ENCODE data around the gene CLRN2. TPM values are rescaled to one million over a fixed set of nuclear protein-coding genes. Genes with fewer than 3 reads are reported as not detected.
A peak's percentile ranks its signal among the peaks of the same experiment; 100 is the strongest.

Gene CLRN2
- total RNA-seq: not detected
- long read RNA-seq: 0 reads

- intact Hi-C loops (cut with DNase I, micrococcal nuclease): no loop called here
- DNase-seq: no peak
- no peak for ATAC-seq
Observed at GRCh38 chr4:17514865-17515264, at the start of gene CLRN2. TSS of gene CLRN2 (plus strand) at chr4:17515165. CDS start at chr4:17515267, 102 bp downstream.

- ATAC-seq (no peak), DNase-seq (no peak)
- intact Hi-C loops (cut with DNase I, micrococcal nuclease): no loop called here
Observed at GRCh38 chr4:17468619-17469221, 46.2 kb upstream of the CLRN2 start.

GRCh38 chr4:17469931-17470674, 44.9 kb upstream of the CLRN2 start:
- no peak for DNase-seq
- intact Hi-C loops (cut with DNase I, micrococcal nuclease): no loop called here
- ATAC-seq: no peak

GRCh38 chr4:17475481-17475880, 39.5 kb upstream of the CLRN2 start:
- intact Hi-C loops (cut with DNase I, micrococcal nuclease): no loop called here

GRCh38 chr4:17476853-17477252, 38.1 kb upstream of the CLRN2 start:
- ATAC-seq (no peak), DNase-seq (no peak)
- intact Hi-C loops (cut with DNase I, micrococcal nuclease): no loop called here

More at GRCh38 chr4:17475481-17475880, 39.5 kb upstream of the CLRN2 start:
- no peak for DNase-seq
- no peak for ATAC-seq

GRCh38 chr4:17477774-17478472, 37.0 kb upstream of the CLRN2 start:
- ATAC-seq: no peak
- intact Hi-C loops (cut with DNase I, micrococcal nuclease): no loop called here
- no peak for DNase-seq

- DNase-seq (no peak), ATAC-seq (no peak)
- intact Hi-C loops (cut with DNase I, micrococcal nuclease): no loop called here
Observed at GRCh38 chr4:17480210-17480927, 34.6 kb upstream of the CLRN2 start.

GRCh38 chr4:17480955-17481354, 34.0 kb upstream of the CLRN2 start:
- ATAC-seq: no peak
- no peak for DNase-seq
- intact Hi-C loops (cut with DNase I, micrococcal nuclease): no loop called here

- intact Hi-C loops (cut with DNase I, micrococcal nuclease): no loop called here
- ATAC-seq (no peak), DNase-seq (no peak)
Observed at GRCh38 chr4:17482716-17483115, 32.2 kb upstream of the CLRN2 start.

- ATAC-seq (no peak), DNase-seq (no peak)
- intact Hi-C loops (cut with DNase I, micrococcal nuclease): no loop called here
Observed at GRCh38 chr4:17489123-17489522, 25.8 kb upstream of the CLRN2 start.

GRCh38 chr4:17489721-17490120, 25.2 kb upstream of the CLRN2 start:
- no peak for ATAC-seq
- intact Hi-C loops (cut with DNase I, micrococcal nuclease): no loop called here
- no peak for DNase-seq

- intact Hi-C loops (cut with DNase I, micrococcal nuclease): no loop called here
Observed at GRCh38 chr4:17490575-17491059, 24.3 kb upstream of the CLRN2 start.

GRCh38 chr4:17491196-17491595, 23.8 kb upstream of the CLRN2 start:
- intact Hi-C loops (cut with DNase I, micrococcal nuclease): no loop called here
- ATAC-seq: no peak
- no peak for DNase-seq

More at GRCh38 chr4:17490575-17491059, 24.3 kb upstream of the CLRN2 start:
- ATAC-seq (peak; percentile 86), DNase-seq (peak in 1 of 2 donors; percentile 30)

GRCh38 chr4:17492058-17492741, 22.8 kb upstream of the CLRN2 start:
- intact Hi-C loops (cut with DNase I, micrococcal nuclease): no loop called here
- peak; percentile 47 for ATAC-seq

GRCh38 chr4:17492876-17493275, 22.1 kb upstream of the CLRN2 start:
- no peak for ATAC-seq
- no peak for DNase-seq
- intact Hi-C loops (cut with DNase I, micrococcal nuclease): no loop called here

More at GRCh38 chr4:17492058-17492741, 22.8 kb upstream of the CLRN2 start:
- DNase-seq: peak in 1 of 2 donors; percentile 36

GRCh38 chr4:17493619-17494018, 21.3 kb upstream of the CLRN2 start:
- ATAC-seq: peak; percentile 44
- no peak for DNase-seq
- intact Hi-C loops (cut with DNase I, micrococcal nuclease): no loop called here

GRCh38 chr4:17494258-17495190, 20.4 kb upstream of the CLRN2 start:
- DNase-seq (no peak), ATAC-seq (peak; percentile 45)
- intact Hi-C loops (cut with DNase I, micrococcal nuclease): no loop called here

All from left colon (tissue), 2 donors.